Measurements from ENCODE around the gene LRCH1.

- TF ChIP-seq, protein P1, sequence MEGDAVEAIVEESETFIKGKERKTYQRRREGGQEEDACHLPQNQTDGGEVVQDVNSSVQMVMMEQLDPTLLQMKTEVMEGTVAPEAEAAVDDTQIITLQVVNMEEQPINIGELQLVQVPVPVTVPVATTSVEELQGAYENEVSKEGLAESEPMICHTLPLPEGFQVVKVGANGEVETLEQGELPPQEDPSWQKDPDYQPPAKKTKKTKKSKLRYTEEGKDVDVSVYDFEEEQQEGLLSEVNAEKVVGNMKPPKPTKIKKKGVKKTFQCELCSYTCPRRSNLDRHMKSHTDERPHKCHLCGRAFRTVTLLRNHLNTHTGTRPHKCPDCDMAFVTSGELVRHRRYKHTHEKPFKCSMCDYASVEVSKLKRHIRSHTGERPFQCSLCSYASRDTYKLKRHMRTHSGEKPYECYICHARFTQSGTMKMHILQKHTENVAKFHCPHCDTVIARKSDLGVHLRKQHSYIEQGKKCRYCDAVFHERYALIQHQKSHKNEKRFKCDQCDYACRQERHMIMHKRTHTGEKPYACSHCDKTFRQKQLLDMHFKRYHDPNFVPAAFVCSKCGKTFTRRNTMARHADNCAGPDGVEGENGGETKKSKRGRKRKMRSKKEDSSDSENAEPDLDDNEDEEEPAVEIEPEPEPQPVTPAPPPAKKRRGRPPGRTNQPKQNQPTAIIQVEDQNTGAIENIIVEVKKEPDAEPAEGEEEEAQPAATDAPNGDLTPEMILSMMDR (conservative IDR thresholded peaks at IDR 0.05; ENCODE audit: low read depth in 2 of 2), result no peak
- no peak for TF ChIP-seq ZNF331 (CRISPR knock-in tag; IDR thresholded peaks at IDR 0.05; ENCODE audit: low read depth)
These were observed 80.4 kb downstream of the LRCH1 start for GRCh38 chr13:46633416-46633815.
